Endometrium (tissue), 2 donors: Measurements from ENCODE around the gene INF2.

Experiments
- FAIRE-seq: peaks from 2 replicates; lab custom pipeline; 2012; peaks lifted over from hg19 to GRCh38; lab: Jason Lieb, UNC
- donor health status: control.
- donor health status: control.

INF2 gene

GRCh38 chr14:104751539-104752422 lies 62.4 kb downstream of the INF2 start:
- no peak for FAIRE-seq

- no peak for FAIRE-seq
Observed at GRCh38 chr14:104752423-104752734, 63.0 kb downstream of the INF2 start.

GRCh38 chr14:104752735-104753527 lies 63.5 kb downstream of the INF2 start, which contains the start of gene SIVA1:
Gene SIVA1, plus strand, starts transcription at chr14:104753147. Its CDS starts 55 bp downstream, at chr14:104753202.
- peak; percentile 94 for FAIRE-seq

GRCh38 chr14:104753528-104754212 lies 64.3 kb downstream of the INF2 start:
- FAIRE-seq = no peak

- no peak for FAIRE-seq
Observed at GRCh38 chr14:104754213-104754851, 64.9 kb downstream of the INF2 start.

- no peak for FAIRE-seq
Observed at GRCh38 chr14:104755621-104756020, 66.2 kb downstream of the INF2 start.

GRCh38 chr14:104756477-104757237 lies 67.2 kb downstream of the INF2 start:
- FAIRE-seq = no peak

GRCh38 chr14:104757238-104757585 lies 67.8 kb downstream of the INF2 start:
- FAIRE-seq = no peak

GRCh38 chr14:104757681-104758392 lies 68.4 kb downstream of the INF2 start:
- no peak for FAIRE-seq

GRCh38 chr14:104758981-104759969 lies 69.9 kb downstream of the INF2 start:
- no peak for FAIRE-seq

GRCh38 chr14:104765517-104765916 lies 76.1 kb downstream of the INF2 start:
- no peak for FAIRE-seq

- no peak for FAIRE-seq
Observed at GRCh38 chr14:104766256-104766862, 76.9 kb downstream of the INF2 start.

- FAIRE-seq = no peak
Observed at GRCh38 chr14:104766863-104767633, 77.6 kb downstream of the INF2 start.

GRCh38 chr14:104767634-104767918 lies 78.2 kb downstream of the INF2 start:
- FAIRE-seq = no peak

- FAIRE-seq = no peak
Observed at GRCh38 chr14:104768437-104769323, 79.3 kb downstream of the INF2 start.

- no peak for FAIRE-seq
Observed at GRCh38 chr14:104769324-104770071, 80.1 kb downstream of the INF2 start.

GRCh38 chr14:104770072-104770579 lies 80.7 kb downstream of the INF2 start:
- FAIRE-seq = no peak
